Transverse colon (tissue), 4 donors: Measurements from ENCODE around the gene AKIRIN1.

Experiments
- CTCF ChIP-seq, 5 experiments: fragments of 200-600 bp in 3 of 5; fragments of 450-650 bp in 2 of 5; sonication (generic) in 3 of 5; IDR thresholded peaks; 1 replicate in 2 of 5; 2 replicates in 3 of 5; pipeline ENCODE4 v1.5.1; 2016 to 2017; ENCODE audit warnings: antibody characterized with exemption in 5 of 5, inconsistent platforms in 3 of 5, mild to moderate bottlenecking in 2 of 5, moderate library complexity in 1 of 5
- EP300 ChIP-seq: sonication (generic); formaldehyde crosslinking; IDR thresholded peaks from one replicate; pipeline ENCODE4 v1.6.1; 2017; ENCODE audit warnings: antibody characterized with exemption, low read depth
- POLR2A ChIP-seq: fragments of 450-650 bp; IDR thresholded peaks from one replicate; pipeline ENCODE4 v1.6.1; 2016; ENCODE audit warnings: antibody characterized with exemption, mild to moderate bottlenecking, moderate library complexity
- POLR2AphosphoS5 ChIP-seq, 3 donors: sonication (generic); formaldehyde crosslinking; IDR thresholded peaks; one replicate each; pipeline ENCODE4 v1.6.1; 2016; ENCODE audit warnings: antibody characterized with exemption in 3 of 3

- TF ChIP-seq POLR2A (no peak), CTCF (IDR thresholded peaks at IDR 0.05) (no peak), POLR2AphosphoS5 (IDR thresholded peaks at IDR 0.05) (no peak), EP300 (no peak)
Measured at GRCh38 chr1:39044762-39045161, 53.7 kb downstream of the AKIRIN1 start.
